Activated CD8-positive, alpha-beta memory T cell treated with anti-CD3 and anti-CD28 coated beads, Interleukin-2, amount 50 U/mL, for 4 hours (primary cell): ENCODE measurements around the gene WNK2.

Experiments
- DNase-seq: peaks from one replicate; pipeline ENCODE4 v3.0.0-alpha.2; 2020

WNK2 gene

DNA sequence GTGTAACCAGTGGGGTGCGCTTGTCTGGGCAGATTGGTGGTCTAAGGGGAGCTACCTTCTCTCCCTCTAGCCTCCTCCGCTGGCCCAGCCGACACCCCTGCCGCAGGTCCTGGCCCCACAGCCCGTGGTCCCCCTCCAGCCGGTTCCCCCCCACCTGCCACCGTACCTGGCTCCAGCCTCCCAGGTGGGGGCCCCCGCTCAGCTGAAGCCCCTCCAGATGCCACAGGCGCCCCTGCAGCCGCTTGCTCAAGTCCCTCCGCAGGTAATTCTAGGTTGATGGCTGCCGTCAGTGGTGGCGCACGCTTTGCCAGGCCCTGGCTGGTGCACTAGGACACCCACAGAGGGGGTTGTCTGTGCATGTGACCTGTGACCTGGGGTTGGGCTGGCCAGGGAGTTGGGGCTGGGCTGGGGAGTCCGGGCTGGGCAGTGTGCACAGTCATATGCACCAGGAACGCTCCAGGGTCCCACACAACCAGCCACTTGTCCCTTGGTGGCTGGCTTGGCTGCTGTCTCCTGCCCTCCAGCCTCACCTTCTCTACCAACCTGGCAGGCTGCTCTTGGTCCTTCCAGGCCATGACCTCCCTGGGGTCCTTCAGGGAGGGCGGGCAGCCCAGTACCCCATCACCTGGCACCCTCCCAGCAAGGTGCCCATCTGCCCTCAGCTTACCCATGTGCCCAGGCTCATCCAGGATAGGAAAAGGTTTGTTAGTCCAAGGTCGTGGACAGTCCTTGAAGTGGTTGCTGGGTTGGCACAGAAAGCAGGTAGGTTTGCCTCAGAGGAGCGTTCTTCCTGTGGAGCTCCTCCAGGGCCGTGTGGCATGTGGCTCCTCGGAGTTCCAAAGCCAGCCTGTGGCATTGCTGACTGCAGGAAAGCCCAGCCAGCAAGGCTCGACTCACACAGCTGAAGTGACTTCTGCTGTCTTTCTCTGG lies 73.2 kb downstream of the WNK2 start:
- no peak for DNase-seq

DNA sequence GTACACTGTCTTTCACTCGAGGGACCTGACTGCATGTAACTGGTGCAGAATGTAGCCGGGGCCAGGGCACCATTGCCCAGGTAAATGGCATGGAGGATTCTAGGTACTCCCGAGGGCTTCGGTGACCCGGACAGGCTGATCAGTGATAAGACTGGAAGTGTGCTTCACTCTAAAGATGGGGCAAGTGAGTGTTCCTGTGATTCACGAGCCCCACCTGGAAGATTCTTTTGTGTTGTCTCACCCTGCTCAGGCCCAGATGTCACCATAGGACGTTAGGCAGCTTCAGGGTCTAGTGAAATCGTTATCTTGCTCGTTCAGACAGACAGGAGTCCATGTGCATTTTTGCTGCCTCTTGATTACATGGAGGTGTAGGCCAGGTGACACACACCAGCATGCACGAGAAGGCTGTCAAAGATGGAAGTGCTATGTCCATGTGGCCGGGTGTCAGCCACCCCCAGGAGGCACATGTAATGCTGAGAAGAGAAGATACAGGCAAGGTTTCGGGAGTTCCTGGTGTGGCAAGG lies 73.9 kb downstream of the WNK2 start:
- no peak for DNase-seq

DNA sequence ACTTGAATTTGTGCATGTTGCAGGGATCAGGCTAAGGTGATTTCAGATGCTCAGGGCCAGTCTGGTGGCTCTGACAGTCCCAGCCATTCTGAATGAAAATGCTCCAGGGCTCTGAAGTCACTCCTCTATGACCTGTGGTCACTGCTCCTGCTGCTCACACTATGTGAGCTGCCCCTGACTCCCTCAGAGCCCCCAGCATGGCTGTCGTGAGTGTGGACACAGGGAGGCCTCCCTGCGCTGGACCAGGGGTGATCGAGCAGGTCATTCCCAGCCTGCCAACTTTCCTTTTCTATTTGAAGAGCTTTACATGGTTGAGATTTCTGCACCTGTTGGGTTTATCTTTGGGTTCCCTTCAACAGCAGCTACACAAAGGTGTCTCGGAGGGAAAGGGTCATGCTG lies 74.5 kb downstream of the WNK2 start:
- DNase-seq: no peak

DNA sequence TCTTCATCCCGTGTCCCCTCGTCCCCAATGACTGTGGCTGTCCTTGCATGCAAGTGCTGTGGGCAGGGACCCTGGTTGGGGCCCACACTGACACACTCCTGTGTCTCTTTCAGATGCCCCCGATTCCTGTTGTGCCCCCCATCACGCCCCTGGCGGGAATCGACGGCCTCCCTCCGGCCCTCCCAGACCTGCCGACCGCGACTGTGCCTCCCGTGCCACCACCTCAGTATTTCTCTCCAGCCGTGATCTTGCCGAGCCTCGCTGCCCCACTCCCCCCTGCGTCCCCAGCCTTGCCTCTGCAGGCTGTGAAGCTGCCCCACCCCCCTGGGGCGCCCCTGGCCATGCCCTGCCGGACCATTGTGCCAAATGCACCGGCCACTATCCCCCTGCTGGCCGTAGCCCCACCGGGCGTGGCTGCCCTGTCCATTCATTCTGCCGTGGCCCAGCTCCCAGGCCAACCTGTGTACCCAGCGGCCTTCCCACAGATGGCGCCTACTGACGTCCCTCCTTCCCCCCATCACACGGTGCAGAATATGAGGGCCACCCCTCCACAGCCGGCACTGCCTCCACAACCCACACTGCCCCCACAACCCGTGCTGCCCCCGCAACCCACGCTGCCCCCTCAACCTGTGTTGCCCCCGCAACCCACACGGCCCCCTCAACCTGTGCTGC lies 75.0 kb downstream of the WNK2 start:
- no peak for DNase-seq

GRCh38 chr9:93259490-93260262 lies 75.7 kb downstream of the WNK2 start:
- no peak for DNase-seq

GRCh38 chr9:93260263-93261066 lies 76.5 kb downstream of the WNK2 start:
- DNase-seq: no peak

DNA sequence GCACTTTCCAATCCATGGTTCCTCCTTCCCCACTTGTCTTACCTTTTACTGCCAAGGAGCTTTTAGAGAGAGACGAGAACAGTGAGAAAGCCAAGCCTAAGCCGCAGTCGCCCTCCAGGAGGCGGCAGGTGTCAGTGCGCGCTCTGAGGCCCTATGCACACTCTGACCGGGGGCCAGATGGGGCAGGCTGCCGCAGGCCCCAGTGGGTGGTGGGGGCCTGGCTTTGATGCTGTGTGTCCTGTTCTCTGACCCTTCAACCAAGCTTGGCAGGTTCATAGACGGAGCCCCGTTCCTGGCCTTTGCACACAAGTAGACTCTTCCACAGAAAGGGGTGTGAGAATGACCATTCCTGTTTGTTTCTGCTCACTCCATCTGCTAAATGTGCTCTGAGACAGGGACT lies 77.3 kb downstream of the WNK2 start:
- no peak for DNase-seq

- DNase-seq: no peak
Observed at GRCh38 chr9:93261735-93262523, 78.0 kb downstream of the WNK2 start.

- no peak for DNase-seq
Observed at GRCh38 chr9:93262537-93263310, 78.8 kb downstream of the WNK2 start.

GRCh38 chr9:93263334-93264229 lies 79.6 kb downstream of the WNK2 start:
- DNase-seq: no peak

GRCh38 chr9:93264338-93265125 lies 80.6 kb downstream of the WNK2 start:
- DNase-seq: no peak

GRCh38 chr9:93265301-93265971 lies 81.5 kb downstream of the WNK2 start:
- no peak for DNase-seq

GRCh38 chr9:93265972-93266371 lies 82.0 kb downstream of the WNK2 start:
- no peak for DNase-seq

DNA sequence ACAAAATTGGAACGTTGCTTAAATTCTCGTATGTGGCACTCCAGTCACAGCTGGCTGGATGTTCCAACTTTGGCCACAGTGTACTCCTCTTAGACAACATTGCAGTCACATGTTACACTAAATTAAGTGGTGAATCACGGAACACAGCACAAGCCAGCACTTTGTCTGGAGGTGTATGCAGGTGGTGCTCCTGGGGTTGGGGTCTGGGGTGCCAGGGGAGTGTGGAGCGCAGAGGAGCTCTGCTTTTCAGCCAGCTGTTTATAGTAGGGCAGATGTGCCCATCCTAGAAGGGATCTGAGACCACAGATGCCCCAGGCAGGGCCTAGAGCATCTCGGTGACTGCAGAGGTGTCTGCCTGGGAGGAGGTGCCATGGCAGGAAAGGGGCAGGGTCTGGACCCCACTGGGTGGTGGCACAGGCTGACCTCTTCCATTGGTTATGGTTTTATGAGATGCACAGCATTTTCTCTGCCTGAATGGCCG lies 82.6 kb downstream of the WNK2 start:
- DNase-seq: no peak

DNA sequence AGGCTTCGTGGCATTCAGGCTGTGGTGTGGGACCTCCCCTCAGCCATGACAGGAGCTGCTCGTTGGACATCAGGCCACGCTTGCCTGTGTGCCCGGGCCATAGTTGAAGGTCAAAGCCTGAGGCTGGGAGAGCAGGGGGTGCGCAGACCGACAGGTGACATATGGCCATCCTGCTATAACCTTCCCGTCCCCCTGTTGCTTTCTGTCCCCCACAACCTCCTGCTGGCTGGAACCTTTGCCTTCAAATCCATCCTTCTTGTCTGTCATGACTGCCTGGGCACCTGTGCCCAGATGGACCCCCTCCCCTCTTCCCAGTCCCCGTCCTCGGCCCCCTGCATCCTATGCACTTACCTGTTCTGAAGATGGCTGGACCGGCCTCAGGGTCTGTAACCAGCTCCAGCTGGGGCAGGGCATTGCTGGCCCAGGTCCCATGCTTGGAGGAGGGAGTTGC lies 83.2 kb downstream of the WNK2 start:
- DNase-seq: no peak

DNA sequence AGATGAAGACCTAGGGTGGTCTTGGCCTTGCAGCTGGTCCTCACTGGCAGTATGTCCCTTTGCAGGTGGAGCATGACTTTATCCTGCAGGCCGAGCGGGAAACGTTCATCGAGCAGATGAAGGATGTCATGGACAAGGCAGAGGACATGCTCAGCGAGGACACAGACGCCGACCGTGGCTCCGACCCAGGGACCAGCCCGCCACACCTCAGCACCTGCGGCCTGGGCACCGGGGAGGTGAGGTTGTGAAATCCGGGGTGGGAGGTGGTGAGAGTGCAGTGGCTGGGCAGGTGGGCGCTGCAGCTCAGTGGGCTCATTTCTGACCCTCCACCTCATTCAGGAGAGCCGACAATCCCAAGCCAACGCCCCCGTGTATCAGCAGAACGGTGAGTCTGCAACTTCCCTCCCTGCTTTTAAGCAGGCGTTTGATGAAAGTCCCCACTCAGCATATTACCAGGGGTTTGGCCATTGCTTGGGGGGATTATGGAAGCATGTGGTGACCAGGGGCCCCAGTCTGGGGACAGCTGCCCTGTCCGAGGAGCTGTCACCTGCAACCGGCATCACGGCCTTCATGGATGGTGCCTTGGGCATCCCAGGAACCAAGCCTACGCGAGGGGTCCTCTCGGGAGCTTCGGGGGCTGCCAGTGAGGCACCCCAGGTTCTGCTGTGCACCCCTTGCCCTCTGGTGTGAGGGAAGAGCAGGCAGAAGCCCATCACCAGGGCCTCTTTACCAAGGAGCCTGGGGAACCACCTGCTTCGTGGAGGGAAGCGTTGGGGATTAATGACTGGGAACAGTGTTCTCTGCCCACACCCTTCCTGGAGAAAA lies 84.0 kb downstream of the WNK2 start:
- no peak for DNase-seq
